Testis (tissue), 2 donors: ENCODE measurements around the gene LMTK3.

Experiments used
- CTCF ChIP-seq, 3 experiments: fragments of 450-650 bp in 2 of 3; fragments of 200-600 bp in 1 of 3; sonication (generic) in 1 of 3; IDR thresholded peaks; one replicate each; pipeline ENCODE4 v1.5.1; 2016 to 2019; ENCODE audit warnings: antibody characterized with exemption in 3 of 3, mild to moderate bottlenecking in 2 of 3, moderate library complexity in 1 of 3
- POLR2A ChIP-seq: fragments of 450-650 bp; IDR thresholded peaks from one replicate; pipeline ENCODE4 v1.6.1; 2017; ENCODE audit warnings: antibody characterized with exemption, mild to moderate bottlenecking, moderate library complexity

DNA sequence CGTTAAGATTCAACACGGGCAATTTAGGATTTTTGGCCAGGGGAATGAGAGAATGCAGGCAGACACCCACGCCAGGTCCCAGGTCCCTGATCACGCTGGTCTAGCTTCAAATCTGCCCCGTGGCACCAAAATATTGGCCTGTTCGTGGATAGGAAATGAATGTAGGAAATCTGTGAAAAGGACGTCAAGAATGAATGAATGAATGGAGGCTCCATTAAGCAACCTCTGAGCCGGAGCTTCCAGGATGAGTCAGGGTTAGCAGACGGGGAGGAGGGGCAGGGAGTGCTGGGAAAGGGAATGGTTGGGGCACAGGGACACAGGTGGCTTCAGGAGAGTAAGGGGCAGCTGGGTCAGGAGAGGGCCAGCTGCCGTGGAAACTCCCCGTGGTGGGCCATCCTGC lies 44.5 kb upstream of the LMTK3 start:
- TF ChIP-seq POLR2A = no peak
- TF ChIP-seq CTCF (IDR thresholded peaks at IDR 0.05) = no peak
